ENCODE results near the gene DNAJC27.

DNAJC27 gene

DNA sequence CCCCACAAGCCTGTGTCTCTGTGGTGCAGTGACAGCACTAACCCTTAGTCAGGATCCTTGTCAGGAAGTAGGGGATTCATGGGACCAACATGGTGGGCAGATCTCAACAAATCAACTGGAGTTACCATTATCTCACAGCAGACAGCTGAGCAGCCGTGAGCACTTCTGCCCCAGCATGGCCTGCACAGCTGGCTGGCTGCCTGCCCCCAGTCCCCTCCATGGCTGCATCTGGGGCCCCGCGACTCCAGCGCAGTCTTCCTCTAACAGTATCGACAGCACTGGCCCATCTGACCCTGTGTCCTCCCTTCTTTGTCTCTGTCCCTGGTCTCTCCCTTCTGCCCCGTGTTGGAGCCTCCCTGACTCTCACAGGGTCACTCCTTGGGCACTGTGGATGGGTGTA, 47.0 kb downstream of the DNAJC27 start:
- DNase-seq, result no peak

DNA sequence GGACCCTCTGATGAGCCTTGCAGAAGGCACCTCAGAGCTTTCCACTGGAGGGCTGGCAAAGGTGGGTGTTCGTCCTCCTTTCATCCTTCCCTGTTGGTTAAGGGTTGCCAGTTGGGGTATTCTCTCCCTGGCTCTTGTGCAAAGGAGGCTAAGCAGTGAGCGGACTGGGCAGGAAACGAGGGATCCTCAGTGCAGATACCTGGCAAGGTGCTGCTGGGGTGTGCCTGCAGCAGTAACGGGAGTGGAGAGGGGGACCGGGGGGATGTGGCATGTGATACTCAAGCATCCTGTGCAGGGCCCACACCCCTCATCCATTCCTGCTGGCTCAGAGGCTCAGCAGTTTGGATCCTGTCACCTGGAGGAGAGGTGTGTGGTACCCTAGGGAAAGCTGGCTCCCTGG, 47.5 kb downstream of the DNAJC27 start:
- no peak for DNase-seq

DNA sequence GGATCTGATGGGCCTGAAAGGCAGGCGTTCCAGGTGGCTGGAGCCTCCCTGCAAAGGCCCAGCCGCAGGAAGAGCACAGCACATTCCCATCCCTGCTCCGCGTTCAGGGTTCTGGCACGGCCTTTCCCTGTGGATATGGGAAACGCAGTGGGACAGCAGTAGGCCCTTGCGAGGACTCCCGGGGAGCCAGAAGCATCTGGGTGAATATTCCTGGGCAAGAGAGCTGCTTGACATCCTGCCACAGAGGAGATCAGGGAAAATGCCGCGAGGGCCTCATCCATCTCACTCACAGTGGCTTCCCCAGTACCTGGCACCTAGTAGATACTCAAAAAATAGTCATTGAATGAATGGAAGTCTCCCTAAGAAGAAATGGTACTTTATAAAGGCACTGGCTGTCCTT, 48.6 kb downstream of the DNAJC27 start:
- no peak for DNase-seq

DNA sequence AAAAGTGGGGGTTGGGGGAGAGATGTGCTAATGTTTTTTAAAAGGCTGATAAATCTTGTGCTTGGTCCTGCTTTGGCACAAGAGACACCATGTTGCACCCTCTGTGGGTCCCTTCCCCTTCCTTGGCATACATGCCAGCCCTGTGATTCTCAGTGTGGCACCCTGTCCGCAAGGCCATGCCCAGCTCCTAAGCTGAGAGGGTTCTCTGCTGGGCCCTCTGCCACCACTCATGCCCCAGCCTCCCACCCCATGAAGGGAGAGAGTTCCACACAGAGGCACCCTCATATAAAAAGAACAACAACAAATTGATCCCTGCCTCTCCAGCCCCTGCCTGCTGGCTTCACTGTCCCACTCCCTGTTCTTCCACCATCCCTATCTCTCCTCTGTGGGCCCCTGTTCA, 49.2 kb downstream of the DNAJC27 start:
- no peak for DNase-seq

DNA sequence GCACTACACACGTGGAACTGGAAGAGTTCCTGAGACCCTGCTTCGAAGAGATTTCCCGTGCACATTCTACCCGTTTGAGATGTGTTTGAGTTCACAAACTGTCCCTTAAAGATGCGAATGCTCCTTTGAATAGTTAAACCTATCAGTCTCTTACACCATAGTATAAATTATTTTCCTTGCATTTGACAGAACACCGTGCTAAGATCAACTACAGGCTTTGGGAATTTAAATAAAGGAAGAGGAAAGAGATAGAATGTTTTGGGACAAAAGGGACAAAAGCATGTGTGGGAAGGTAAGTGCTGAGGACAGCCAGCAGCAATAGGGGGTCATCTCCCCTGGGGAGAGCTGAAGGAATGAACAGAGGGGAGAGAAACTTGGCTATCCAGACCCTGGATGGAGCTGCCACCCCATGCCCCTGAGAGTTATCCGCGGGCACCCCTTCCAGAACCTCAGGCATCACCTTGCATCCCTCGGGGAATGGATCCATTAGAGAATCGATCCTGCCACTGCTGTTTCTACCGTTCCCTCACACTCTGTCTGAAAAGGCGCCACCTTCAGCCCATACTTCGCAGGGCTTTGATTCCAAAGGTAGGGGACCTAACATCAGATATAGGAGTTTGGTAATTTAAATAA, 50.8 kb downstream of the DNAJC27 start:
- DNase-seq, result no peak

DNA sequence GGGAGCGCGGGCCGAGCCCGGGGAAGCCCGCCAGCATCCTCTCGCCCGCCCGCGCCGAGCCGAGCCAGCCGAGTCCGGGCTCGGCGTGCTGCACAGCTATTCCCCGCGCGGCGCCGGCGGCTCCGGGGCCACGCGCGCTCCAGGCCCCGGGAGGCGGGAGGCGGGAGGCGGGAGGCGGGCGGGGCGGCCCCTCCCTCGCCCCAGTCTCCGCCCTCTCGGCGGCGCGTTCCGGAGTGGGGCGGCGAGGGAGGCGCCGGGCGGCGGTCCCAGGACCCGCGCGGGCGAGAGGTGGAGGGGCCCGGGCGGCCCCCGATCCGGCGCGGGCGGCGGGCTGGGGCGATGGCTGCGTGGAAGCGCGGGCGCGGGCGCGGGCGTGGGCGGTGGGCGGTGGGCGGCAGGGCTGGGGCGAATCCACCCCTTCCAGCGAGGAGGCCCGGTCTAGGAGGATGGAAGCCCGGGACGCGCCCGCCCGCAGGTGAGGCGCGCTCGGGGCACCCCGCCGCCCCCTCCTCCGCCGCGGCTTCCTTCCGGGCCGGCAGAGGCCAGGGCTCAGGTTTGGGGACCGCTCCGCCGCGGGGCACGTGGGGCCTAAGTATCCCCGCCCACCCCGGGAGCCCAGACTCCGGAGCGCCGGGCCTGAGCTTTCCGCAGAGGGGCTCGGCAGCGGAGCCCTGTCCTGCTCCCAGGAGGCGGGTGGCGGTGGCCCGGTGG, 51.5 kb downstream of the DNAJC27 start, which contains the start of gene ADCY3:
ADCY3 (minus strand) TSS at position 140 of the 711 bp plus-strand sequence. CDS start 1,250 bp downstream, outside the sequence.
- peak; percentile 28 for DNase-seq

DNA sequence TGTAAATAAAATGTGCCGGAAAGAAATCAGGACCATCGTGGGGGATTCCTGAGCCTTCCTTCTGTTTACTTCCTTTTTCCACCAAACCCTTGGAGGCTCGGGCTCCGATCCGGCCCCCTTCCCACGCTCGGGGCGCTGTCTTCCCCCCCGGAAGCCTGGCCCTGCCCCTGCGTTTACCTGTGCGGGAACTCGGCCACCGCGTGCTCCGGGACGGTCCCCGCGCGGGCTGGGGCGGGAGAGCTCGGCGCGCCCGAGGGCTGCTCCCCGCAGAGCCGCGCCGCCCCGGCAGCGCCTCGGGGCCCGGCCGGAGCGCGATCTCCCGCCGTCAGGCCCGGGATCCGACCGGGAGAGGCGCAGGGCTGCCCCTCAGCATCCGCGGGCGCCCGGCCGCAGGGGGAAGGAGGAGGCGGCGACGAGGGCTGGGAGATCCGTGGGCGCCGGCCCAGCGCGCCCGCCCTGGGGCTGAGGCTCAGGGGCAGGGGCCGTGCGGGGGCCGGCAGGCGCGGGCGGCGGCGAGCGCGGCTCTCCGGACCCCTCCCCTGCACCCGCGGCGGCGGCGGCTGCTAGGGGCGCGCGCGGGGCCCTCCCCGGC, 52.2 kb downstream of the DNAJC27 start:
- DNase-seq, result no peak

DNA sequence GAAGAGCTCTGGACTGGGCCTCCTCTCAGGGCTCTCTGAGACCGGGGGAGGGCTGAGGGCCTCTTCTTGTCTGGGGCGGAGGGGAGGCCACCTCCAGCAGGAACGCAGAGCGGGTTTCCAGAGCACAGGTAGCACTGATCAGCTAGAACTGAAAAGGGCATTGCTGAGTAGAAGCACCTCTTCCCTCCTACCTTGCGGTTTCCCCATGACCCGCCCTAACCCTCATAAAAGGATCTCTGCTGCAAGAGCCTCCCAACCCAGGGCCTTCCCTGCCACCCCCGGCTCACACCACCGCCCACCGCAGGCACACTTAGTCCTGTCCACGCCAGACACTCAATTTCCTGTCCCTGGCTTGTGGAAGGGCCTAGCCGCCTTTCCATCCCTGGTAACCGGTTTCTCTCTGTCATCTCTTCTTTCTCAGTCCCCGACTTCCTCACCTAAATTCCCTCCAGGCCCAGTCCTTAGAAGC, 52.7 kb downstream of the DNAJC27 start:
- peak; percentile 30 for DNase-seq

DNA sequence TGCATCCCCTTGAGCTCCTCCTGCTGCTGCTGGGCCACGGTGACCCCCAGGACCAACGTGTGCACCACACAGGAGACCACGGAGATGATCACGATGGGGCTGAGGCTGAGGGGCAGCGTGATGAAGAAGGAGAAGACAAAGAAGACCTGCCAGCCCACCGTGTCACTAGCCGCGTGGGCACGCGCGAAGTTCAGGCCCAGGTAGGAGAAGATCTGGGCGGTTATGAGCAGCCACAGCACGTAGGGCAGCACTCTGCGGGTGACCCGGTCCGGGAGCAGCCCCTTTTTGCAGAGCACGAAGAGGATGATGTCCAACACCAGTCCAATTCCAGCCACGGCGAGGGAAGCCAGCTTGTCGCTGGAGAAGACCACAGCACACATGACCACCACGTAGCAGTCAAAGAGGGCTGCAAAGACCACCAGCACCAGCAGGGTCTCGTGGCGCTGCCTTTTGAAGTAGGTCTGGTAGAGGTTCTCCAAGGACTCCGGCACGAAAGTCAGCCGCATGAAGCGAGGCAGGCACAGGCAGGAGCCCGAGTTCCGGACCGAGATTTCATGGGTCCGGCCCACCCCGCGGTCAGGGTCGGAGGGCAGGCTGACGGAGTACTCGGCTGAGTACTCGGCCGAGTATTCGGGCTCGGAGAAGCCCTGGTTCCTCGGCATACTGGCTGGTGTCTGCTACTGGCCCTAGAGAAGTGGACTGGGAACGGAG, 53.3 kb downstream of the DNAJC27 start:
- no peak for DNase-seq

DNA sequence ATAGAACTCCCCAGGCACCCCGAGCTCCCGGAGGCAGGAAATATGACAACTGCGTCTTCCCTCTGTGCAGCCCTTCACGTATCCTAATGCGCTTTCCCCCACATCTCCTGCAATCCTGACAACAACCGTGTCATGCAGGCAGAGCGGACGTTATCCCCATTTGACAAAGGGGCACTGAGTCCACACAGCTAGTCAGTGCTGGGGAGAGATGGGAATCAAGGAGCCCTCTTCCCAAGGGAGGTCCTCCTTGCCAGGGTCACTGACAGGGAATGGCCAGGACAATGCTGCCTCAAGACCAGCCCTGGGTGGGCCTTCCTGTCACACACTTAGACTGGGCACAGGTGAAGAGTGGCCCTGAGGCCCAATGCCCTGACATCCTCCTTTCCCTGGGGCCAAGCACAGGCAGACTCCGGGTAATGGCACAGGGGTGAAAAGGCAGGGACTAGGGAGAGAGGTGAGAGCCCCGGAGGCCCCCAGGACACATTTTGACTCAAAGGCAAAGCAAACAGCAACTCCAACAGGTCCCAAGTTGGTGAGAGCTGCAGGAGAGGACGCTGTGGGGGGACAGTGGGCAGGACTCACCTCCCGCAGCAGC, 53.9 kb downstream of the DNAJC27 start:
- no peak for DNase-seq

DNA sequence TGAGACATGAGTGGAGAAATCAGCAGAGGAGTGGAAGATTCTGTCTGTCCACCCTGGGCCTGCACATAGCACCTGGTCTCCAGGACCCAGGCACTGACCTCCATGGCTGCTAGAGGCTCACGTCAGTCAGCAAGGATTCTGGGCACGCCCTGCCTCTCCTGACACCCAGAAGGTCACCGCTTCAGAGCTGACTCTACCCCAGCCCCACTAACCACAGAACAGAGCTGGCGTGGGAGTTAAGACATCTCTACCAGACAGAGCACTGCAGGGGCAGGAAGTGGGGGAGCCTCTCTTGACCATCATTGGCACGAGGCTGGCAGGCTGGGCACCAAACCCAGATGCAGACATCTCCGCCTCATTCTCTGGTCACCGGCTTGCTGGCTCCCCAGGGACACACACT, 54.7 kb downstream of the DNAJC27 start:
- DNase-seq, result no peak

DNA sequence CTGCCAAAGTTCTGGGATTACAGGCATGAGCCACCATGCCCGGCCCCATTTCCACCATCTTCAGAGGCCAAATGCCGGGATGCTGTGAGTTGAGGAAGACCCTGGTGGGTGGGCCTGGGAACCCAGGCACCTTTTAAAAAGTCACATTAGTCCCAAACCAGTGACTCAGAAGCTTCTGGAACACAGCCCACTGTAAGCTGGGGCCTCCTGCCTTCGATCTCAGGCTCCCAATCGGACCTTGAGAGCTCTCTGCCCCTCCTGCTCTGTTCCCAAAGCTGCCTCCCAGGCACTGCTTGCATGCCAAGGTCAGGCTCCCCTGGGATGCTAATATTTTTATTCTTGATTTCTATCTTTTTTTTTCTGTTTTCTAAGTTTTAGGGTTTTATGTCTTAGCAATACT, 56.0 kb downstream of the DNAJC27 start:
- no peak for DNase-seq

DNA sequence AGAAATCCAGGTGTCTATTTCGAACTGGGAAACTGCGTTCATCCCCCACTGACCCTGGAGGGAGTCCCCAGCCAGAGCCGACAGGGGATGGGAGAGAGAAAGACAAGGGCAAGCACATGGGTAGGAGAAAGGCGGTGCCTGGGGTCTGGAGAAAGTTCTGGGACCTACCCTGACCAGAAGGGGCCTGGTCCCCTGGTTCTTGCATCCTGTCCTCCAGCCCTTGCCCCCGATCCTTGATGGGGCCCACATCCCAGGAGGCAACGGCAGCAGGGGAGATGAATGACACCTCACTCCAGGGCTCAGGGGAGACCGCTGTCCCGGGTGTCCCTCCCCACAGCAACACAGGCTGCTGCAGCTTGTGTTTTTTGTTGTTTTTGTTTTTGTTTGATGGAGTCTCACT, 56.6 kb downstream of the DNAJC27 start:
- DNase-seq, result no peak

DNA sequence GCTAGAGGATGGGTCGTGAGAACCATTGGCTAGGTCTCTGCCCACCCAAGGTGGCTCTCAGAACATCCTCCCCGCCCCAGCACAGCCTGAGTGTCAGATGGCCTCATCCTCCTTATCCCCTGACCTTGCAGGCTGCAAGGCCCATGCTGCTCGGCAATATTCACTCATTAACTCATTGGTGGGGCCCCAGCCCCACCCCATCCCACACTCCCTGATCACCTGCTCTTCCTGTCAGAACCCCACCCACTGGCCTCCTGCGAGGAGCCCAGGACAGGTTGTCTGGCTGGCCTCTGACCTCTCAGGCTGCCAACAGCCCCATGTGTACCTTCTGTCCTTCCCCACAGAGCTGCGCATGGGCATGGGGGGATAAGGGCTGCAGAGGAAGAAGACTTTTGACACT, 57.0 kb downstream of the DNAJC27 start:
- DNase-seq, result no peak

DNA sequence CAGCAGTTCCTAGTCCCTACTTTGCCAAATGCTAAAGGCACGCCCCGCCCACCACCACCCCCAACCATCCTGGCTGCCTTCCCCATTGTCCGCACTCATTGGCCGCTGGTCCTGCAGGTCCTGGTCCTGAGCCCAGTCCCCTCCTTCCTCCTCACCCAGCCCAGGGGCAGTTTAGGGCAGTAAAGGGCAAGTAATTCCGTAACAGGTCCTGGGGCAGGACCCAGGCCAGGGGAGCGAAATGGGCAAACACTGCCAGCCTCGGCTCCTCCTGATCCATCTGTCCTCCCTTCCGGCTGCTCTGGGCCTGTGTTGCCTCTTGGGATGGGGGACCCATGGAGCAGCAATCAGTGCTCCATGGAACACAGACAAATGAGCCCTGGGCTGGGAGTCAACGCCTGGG, 57.8 kb downstream of the DNAJC27 start:
- DNase-seq, result no peak

DNA sequence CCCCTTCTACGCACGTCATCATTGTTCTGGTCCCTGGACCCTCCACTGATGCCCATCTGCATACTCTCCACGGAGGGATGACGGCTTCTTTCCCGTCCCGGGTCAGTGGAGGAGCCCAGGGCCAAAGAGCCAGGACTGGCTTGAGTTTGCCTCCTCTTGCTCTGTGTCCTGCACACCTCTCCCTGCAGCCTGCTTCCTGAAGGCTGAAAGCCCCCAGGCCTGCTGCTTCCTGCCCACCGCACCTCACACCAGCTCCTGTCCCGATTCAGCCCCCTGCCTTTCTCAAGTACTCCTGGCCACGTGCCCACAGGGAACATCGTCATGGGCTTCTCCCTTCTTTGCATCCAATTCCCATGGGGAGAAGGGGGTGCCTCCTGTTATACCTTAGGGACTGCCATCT, 58.8 kb downstream of the DNAJC27 start:
- DNase-seq, result no peak

DNA sequence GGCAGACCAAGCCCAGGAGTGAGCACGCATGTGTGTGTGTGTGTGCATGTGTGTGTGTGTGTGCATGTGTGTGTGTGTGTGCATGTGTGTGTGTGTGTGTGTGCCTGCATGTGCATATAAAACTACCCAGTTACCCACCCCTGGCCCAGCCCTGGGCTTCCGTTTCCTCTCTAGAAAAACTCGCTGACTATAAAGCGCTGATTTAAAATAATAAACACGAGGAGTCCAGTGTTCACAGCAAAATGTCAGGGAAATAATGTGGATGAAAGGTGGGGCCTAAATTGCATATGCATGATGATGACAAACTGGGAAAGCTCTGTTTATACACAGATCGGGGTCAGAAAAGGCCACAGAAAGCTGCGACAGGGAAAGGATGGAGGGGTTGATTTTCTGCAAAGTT, 59.2 kb downstream of the DNAJC27 start:
- no peak for DNase-seq

DNA sequence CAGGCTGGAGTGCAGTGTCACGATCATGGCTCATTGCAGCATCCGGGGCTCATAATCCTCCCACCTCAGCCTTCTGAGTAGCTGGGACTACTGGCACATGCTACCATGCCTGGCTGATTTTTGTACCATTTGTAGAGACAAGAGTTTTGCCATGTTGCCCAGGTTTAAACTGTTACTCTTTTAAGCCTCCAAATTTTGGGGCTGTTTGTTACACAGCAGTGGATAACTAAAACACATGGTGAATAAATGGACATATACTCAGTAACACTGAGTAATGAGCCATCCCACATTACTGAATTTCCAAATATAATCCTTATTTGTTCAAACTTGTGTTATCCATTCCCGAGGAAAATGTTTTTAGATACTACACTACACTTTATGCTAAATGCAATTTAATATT, 61.5 kb downstream of the DNAJC27 start:
- DNase-seq, result no peak

DNA sequence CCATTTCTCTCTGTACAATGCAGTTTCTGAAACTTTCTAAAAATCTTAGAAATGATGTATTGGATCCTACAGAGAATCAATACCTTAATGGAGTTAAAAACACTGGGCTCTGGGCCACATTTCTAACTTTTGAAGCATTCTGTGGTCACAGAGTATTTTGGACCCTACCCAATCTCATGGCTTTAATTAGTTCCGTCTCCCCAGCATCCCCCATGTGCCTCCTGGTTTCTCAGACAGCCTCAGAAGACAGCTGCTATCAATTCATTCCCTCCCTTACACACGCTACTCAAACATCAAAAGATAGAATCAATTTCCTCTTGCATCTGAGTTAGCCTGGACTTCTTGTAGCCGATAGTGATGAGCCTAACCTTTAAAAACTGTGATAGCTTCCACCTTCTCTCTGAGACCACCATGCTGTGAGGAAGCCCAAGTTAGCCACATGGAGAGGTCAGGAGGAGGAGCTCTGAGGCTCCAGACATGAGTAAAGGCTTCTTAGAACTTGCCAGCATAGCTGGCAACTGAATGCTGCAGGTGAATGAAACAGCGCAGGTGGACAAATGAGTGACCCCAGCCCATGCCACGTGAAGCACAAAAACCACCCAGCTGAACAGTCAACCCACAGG, 62.1 kb downstream of the DNAJC27 start:
- no peak for DNase-seq

DNA sequence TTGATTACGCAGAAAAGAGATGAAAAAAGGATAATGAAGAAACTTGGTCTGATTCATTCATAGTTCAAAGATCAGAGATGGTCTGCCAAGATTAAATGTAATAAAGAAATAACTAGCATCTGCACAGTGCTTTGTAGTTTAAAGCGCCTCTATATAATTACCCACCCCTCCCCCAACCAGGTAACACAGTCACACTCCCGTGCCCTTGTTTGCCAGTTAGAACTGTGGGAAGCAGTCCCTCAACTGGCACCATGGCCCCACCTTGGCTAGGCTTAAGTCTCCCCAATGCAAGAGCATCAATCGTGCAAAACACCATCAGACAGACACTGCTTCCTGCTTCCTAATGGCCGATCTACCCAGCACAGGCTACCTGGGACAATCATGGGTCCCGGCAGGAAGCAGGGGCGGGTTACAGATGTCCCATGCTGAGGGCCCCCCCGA, 63.3 kb downstream of the DNAJC27 start:
- DNase-seq, result no peak

DNA sequence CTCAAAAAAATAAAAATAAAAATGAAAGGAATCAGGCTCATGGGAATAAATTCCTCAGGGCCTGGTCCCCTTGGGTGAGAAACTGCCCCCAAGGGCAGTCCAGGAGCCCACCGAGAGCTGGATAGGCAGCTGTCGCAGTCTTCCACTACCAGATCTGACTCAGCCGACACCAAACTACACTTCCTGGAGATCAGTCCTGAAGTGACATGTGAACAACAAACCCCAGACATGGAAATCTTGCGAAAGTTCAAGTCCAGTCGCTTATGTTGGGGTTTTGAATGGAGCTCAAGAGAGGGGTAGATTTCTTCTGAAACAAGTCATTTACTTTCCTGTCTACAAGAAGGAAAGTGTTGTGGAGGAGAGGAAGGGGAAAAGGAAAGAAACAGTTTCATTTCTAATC, 64.6 kb downstream of the DNAJC27 start:
- DNase-seq, result no peak

DNA sequence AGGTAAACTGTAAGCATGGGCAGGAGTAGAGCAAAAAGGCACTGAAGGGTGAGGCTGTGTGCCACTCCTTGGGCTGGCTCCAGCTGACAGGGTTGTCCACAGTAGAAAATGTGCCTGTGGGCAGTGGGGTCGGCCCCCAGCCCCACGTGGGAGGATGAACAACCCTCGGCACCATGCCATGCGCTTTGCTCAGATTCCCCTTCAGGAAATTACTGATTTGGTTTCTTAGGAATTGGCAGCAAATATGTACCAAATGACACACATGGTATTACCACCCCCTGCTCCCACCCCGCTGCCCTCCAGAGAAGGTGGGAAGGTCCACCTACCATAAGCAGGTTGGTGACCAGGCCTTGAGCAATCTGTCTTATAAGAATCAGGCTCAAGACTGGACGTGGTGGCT, 65.3 kb downstream of the DNAJC27 start:
- DNase-seq, result no peak
